GM23338 (cell line): ENCODE results near the gene CNST. TPM values are rescaled to one million over a fixed set of nuclear protein-coding genes. Genes with fewer than 3 reads are reported as not detected.
A peak's percentile ranks its signal among the peaks of the same experiment; 100 is the strongest.

Experiments
- ATAC-seq: fragments of 200-7000 bp; cut with Tn5 transposase; 3 replicates; pipeline ENCODE4 v1.9.1; 2020
- DNase-seq: peaks from one replicate; pipeline ENCODE4 v3.0.0-alpha.2; 2015; ENCODE audit warnings: low spot score
- H2AFZ ChIP-seq: fragments of 200-600 bp; sonication (generic); 2 replicates; pipeline ENCODE4 v1.8.0; 2016; ENCODE audit warnings: antibody characterized with exemption, mild to moderate bottlenecking, moderate library complexity
- H3F3A ChIP-seq: fragments of 200-600 bp; sonication (generic); replicated peaks from 2 replicates; pipeline ENCODE4 v1.8.0; 2017; ENCODE audit warnings: antibody characterized with exemption, mixed run types, low read depth
- H3K27ac ChIP-seq: fragments of 200-600 bp; sonication (generic); 2 replicates; pipeline ENCODE4 v1.6.1; 2016; ENCODE audit warnings: low read depth
- H3K27me3 ChIP-seq: fragments of 200-600 bp; sonication (generic); 2 replicates; pipeline ENCODE4 v1.8.0; 2016; ENCODE audit warnings: mild to moderate bottlenecking, mixed run types, moderate library complexity; ENCODE audit not compliant: insufficient read depth
- H3K36me3 ChIP-seq: fragments of 200-600 bp; sonication (generic); 2 replicates; pipeline ENCODE4 v1.8.0; 2016; ENCODE audit warnings: mild to moderate bottlenecking; ENCODE audit not compliant: insufficient read depth
- H3K4me1 ChIP-seq: fragments of 200-600 bp; sonication (generic); 2 replicates; pipeline ENCODE4 v1.8.0; 2016; ENCODE audit warnings: mild to moderate bottlenecking, moderate library complexity; ENCODE audit not compliant: insufficient read depth
- H3K4me2 ChIP-seq: fragments of 200-600 bp; sonication (generic); 2 replicates; pipeline ENCODE4 v1.7.1; 2017; ENCODE audit warnings: mixed run types
- H3K4me3 ChIP-seq: fragments of 200-600 bp; sonication (generic); 2 replicates; pipeline ENCODE4 v1.6.1; 2016; ENCODE audit warnings: mixed run types
- H3K79me2 ChIP-seq: fragments of 200-600 bp; sonication (generic); replicated peaks from 2 replicates; pipeline ENCODE4 v1.8.0; 2017; ENCODE audit warnings: mild to moderate bottlenecking; ENCODE audit not compliant: insufficient read depth
- H3K9me2 ChIP-seq: fragments of 200-600 bp; sonication (generic); 2 replicates; pipeline ENCODE4 v1.8.0; 2017; ENCODE audit not compliant: insufficient read depth
- H4K20me1 ChIP-seq: fragments of 200-600 bp; sonication (generic); replicated peaks from 2 replicates; pipeline ENCODE4 v1.8.0; 2017; ENCODE audit warnings: mild to moderate bottlenecking; ENCODE audit not compliant: insufficient read depth
- H3K27ac Mint-ChIP-seq: 2 replicates; pipeline ENCODE4 v1.8.0; 2020; ENCODE audit warnings: inconsistent platforms, mild to moderate bottlenecking, moderate library complexity, mixed read lengths
- H3K27me3 Mint-ChIP-seq: 3 replicates; pipeline ENCODE4 v1.8.0; 2022; ENCODE audit warnings: low read depth, mild to moderate bottlenecking, moderate library complexity, mixed read lengths, inconsistent platforms; ENCODE audit not compliant: insufficient read depth, poor library complexity
- H3K36me3 Mint-ChIP-seq: 3 replicates; pipeline ENCODE4 v1.8.0; 2021; ENCODE audit warnings: low read depth, mild to moderate bottlenecking, inconsistent platforms, moderate library complexity, mixed read lengths
- H3K4me1 Mint-ChIP-seq: 3 replicates; pipeline ENCODE4 v1.8.0; 2020; ENCODE audit warnings: mild to moderate bottlenecking, inconsistent platforms, mixed read lengths
- H3K4me3 Mint-ChIP-seq: 3 replicates; pipeline ENCODE4 v1.8.0; 2021; ENCODE audit warnings: moderate library complexity, mild to moderate bottlenecking, inconsistent platforms, mixed read lengths
- H3K9me3 Mint-ChIP-seq: 3 replicates; pipeline ENCODE4 v1.8.0; 2020; ENCODE audit warnings: moderate library complexity, mild to moderate bottlenecking, inconsistent platforms, mixed read lengths
- CREB1 ChIP-seq: fragments of 250-450 bp; sonication (Bioruptor Pico); IDR thresholded peaks from 2 replicates; pipeline ENCODE4 v1.5.0; 2020; ENCODE audit warnings: low read depth, mild to moderate bottlenecking, moderate library complexity
- CTCF ChIP-seq, 2 experiments: fragments of 200-600 bp in 1 of 2; sonication (generic) in 1 of 2; conservative IDR thresholded peaks; 2 replicates each; pipeline versions ENCODE4 v1.5.1 to v1.6.1; 2016 to 2017; ENCODE audit warnings: antibody characterized with exemption in 2 of 2, low read depth in 2 of 2, mild to moderate bottlenecking in 2 of 2, moderate library complexity in 1 of 2
- ETS1 ChIP-seq: IDR thresholded peaks from 2 replicates; pipeline ENCODE4 v1.6.1; 2016; ENCODE audit warnings: antibody characterized with exemption
- EZH2 ChIP-seq: fragments of 200-600 bp; sonication (generic); IDR thresholded peaks from one replicate; pipeline ENCODE4 v1.8.0; 2017; ENCODE audit warnings: antibody characterized with exemption, mild to moderate bottlenecking, low read depth; ENCODE audit not compliant: unreplicated experiment
- EZH2phosphoT487 ChIP-seq: fragments of 200-600 bp; sonication (generic); IDR thresholded peaks from one replicate; pipeline ENCODE4 v1.8.1; 2018; ENCODE audit warnings: antibody characterized with exemption; ENCODE audit not compliant: unreplicated experiment
- JUNB ChIP-seq: IDR thresholded peaks from one replicate; pipeline ENCODE4 v1.6.1; 2016; ENCODE audit warnings: antibody characterized with exemption; ENCODE audit not compliant: unreplicated experiment
- NANOG ChIP-seq: IDR thresholded peaks from 2 replicates; pipeline ENCODE4 v1.6.1; 2016; ENCODE audit warnings: antibody characterized with exemption, borderline replicate concordance
- POLR2AphosphoS5 ChIP-seq: IDR thresholded peaks from 2 replicates; pipeline ENCODE4 v1.6.1; 2016; ENCODE audit warnings: antibody characterized with exemption, low read depth
- ZNF114 ChIP-seq: fragments of 250-450 bp; sonication (Bioruptor Pico); IDR thresholded peaks from 2 replicates; pipeline ENCODE4 v1.5.0; 2020; ENCODE audit warnings: mild to moderate bottlenecking, moderate library complexity
- ZNF331 ChIP-seq: fragments of 250-450 bp; sonication (Bioruptor Pico); IDR thresholded peaks from 2 replicates; pipeline ENCODE4 v1.5.0; 2020; ENCODE audit warnings: low read depth, mild to moderate bottlenecking, moderate library complexity
- polyA plus RNA-seq: library from polyadenylated mRNA; unstranded; fragments of >200 nt; fragmentation: Nextera tagmentation; extraction: Ambion mirVana; gene quantifications from 2 replicates; pipeline ENCODE4 v1.2.1, GENCODE V29; 2016
- total RNA-seq: library from RNA; depleted of rRNA; stranded (reverse); fragments of >200 nt; shearing (Covaris generic); gene quantifications from 2 replicates; pipeline ENCODE4 v1.2.3, GENCODE V29; 2014
- TF ChIP-seq, protein P1 (sequence below): fragments of 250-450 bp; sonication (Bioruptor Pico); IDR thresholded peaks from 2 replicates; pipeline ENCODE4 v1.5.0; 2020; ENCODE audit warnings: mild to moderate bottlenecking, moderate library complexity
- TF ChIP-seq, protein P2 (sequence below): IDR thresholded peaks from one replicate; pipeline ENCODE4 v1.6.1; 2018; ENCODE audit warnings: antibody characterized with exemption; ENCODE audit not compliant: unreplicated experiment

Gene CNST
- total and polyA plus RNA-seq, 2 experiments from 2014 or later = 8.1 to 17.6 TPM

DNA sequence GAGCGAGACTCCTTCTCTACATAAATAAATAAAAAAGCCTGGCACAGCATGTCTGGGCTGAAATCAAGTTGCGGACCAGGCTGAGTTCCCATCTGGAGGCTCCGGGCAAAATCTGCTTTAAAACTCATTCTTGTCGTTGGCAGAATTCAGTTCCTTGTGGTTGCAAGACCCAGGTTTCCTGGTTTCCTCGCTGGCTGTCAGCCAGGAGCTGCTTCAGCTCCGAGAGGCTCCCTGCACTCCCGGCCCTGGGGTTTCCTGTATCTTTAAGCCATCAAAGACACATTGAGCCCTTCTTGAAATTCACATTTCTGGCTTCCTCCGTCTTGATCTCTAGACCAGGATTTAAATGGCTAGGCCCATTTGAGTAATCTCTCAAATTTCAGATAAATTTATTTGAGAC, 137.3 kb downstream of the CNST start:
- H3K4me1 ChIP-seq = no peaks in the 10 kb centered on the region
- H3K27ac ChIP-seq = no peak overlapping the region
- Mint-ChIP-seq H3K36me3 (no peaks in the 10 kb centered on the region), H3K27ac (no peak overlapping the region), H3K4me1 (no peaks in the 10 kb centered on the region), H3K4me3 (no peak overlapping the region), H3K9me3 (no peaks in the 10 kb centered on the region), H3K27me3 (no peaks in the 10 kb centered on the region)
- no peak overlapping the region for H3K4me3 ChIP-seq
- no peaks in the 10 kb centered on the region for H3F3A ChIP-seq
- H4K20me1 ChIP-seq = no peaks in the 10 kb centered on the region
- H3K79me2 ChIP-seq = no peaks in the 10 kb centered on the region
- no peak overlapping the region for H3K4me2 ChIP-seq
- no peak for ATAC-seq
- H3K9me2 ChIP-seq = no peaks in the 10 kb centered on the region
- no peak for DNase-seq
- peak overlapping the region; percentile 59 for H2AFZ ChIP-seq
- no peaks in the 10 kb centered on the region for H3K36me3 ChIP-seq
- H3K27me3 ChIP-seq = no peaks in the 10 kb centered on the region
- TF ChIP-seq JUNB = no peak
- TF ChIP-seq, protein P1, sequence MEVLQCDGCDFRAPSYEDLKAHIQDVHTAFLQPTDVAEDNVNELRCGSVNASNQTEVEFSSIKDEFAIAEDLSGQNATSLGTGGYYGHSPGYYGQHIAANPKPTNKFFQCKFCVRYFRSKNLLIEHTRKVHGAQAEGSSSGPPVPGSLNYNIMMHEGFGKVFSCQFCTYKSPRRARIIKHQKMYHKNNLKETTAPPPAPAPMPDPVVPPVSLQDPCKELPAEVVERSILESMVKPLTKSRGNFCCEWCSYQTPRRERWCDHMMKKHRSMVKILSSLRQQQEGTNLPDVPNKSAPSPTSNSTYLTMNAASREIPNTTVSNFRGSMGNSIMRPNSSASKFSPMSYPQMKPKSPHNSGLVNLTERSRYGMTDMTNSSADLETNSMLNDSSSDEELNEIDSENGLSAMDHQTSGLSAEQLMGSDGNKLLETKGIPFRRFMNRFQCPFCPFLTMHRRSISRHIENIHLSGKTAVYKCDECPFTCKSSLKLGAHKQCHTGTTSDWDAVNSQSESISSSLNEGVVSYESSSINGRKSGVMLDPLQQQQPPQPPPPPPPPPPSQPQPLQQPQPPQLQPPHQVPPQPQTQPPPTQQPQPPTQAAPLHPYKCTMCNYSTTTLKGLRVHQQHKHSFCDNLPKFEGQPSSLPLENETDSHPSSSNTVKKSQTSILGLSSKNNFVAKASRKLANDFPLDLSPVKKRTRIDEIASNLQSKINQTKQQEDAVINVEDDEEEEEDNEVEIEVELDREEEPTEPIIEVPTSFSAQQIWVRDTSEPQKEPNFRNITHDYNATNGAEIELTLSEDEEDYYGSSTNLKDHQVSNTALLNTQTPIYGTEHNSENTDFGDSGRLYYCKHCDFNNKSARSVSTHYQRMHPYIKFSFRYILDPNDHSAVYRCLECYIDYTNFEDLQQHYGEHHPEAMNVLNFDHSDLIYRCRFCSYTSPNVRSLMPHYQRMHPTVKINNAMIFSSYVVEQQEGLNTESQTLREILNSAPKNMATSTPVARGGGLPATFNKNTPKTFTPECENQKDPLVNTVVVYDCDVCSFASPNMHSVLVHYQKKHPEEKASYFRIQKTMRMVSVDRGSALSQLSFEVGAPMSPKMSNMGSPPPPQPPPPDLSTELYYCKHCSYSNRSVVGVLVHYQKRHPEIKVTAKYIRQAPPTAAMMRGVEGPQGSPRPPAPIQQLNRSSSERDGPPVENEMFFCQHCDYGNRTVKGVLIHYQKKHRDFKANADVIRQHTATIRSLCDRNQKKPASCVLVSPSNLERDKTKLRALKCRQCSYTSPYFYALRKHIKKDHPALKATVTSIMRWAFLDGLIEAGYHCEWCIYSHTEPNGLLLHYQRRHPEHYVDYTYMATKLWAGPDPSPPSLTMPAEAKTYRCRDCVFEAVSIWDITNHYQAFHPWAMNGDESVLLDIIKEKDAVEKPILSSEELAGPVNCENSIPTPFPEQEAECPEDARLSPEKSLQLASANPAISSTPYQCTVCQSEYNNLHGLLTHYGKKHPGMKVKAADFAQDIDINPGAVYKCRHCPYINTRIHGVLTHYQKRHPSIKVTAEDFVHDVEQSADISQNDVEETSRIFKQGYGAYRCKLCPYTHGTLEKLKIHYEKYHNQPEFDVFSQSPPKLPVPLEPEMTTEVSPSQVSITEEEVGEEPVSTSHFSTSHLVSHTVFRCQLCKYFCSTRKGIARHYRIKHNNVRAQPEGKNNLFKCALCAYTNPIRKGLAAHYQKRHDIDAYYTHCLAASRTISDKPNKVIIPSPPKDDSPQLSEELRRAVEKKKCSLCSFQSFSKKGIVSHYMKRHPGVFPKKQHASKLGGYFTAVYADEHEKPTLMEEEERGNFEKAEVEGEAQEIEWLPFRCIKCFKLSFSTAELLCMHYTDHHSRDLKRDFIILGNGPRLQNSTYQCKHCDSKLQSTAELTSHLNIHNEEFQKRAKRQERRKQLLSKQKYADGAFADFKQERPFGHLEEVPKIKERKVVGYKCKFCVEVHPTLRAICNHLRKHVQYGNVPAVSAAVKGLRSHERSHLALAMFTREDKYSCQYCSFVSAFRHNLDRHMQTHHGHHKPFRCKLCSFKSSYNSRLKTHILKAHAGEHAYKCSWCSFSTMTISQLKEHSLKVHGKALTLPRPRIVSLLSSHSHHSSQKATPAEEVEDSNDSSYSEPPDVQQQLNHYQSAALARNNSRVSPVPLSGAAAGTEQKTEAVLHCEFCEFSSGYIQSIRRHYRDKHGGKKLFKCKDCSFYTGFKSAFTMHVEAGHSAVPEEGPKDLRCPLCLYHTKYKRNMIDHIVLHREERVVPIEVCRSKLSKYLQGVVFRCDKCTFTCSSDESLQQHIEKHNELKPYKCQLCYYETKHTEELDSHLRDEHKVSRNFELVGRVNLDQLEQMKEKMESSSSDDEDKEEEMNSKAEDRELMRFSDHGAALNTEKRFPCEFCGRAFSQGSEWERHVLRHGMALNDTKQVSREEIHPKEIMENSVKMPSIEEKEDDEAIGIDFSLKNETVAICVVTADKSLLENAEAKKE (CRISPR knock-in tag) = no peak
- no peak for TF ChIP-seq POLR2AphosphoS5
- TF ChIP-seq NANOG = no peak
- no peak for TF ChIP-seq EZH2
- TF ChIP-seq CREB1 = no peak
- TF ChIP-seq, protein P2, sequence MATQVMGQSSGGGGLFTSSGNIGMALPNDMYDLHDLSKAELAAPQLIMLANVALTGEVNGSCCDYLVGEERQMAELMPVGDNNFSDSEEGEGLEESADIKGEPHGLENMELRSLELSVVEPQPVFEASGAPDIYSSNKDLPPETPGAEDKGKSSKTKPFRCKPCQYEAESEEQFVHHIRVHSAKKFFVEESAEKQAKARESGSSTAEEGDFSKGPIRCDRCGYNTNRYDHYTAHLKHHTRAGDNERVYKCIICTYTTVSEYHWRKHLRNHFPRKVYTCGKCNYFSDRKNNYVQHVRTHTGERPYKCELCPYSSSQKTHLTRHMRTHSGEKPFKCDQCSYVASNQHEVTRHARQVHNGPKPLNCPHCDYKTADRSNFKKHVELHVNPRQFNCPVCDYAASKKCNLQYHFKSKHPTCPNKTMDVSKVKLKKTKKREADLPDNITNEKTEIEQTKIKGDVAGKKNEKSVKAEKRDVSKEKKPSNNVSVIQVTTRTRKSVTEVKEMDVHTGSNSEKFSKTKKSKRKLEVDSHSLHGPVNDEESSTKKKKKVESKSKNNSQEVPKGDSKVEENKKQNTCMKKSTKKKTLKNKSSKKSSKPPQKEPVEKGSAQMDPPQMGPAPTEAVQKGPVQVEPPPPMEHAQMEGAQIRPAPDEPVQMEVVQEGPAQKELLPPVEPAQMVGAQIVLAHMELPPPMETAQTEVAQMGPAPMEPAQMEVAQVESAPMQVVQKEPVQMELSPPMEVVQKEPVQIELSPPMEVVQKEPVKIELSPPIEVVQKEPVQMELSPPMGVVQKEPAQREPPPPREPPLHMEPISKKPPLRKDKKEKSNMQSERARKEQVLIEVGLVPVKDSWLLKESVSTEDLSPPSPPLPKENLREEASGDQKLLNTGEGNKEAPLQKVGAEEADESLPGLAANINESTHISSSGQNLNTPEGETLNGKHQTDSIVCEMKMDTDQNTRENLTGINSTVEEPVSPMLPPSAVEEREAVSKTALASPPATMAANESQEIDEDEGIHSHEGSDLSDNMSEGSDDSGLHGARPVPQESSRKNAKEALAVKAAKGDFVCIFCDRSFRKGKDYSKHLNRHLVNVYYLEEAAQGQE = no peak
- no peak for TF ChIP-seq CTCF (conservative IDR thresholded peaks at IDR 0.05; ENCODE audit: low read depth in 2 of 2)
- TF ChIP-seq EZH2phosphoT487 = no peak
- TF ChIP-seq ETS1 = no peak
- TF ChIP-seq ZNF331 (CRISPR knock-in tag) = no peak
- TF ChIP-seq ZNF114 (CRISPR knock-in tag) = no peak
